CD4-positive, alpha-beta T cell (primary cell): ENCODE data around the gene MKKS. TPM values are rescaled to one million over a fixed set of nuclear protein-coding genes. Genes with fewer than 3 reads are reported as not detected.

Source experiments
- ATAC-seq: fragments of 200-7000 bp; cut with Tn5 transposase; one replicate; pipeline ENCODE4 v1.10.0; 2022; ENCODE audit warnings: mild to moderate bottlenecking; ENCODE audit not compliant: poor library complexity
- CTCF ChIA-PET: fragments of 350-600 bp; sonication (Branson Sonifier 250); formaldehyde crosslinking; loops from one replicate; lab custom pipeline; 2021; ENCODE audit warnings: antibody characterized with exemption, inconsistent platforms; lab: Charles Lee
- POLR2A ChIA-PET: fragments of 350-600 bp; sonication (Branson Sonifier 250); formaldehyde crosslinking; loops from one replicate; lab custom pipeline; 2021; ENCODE audit warnings: antibody characterized with exemption, inconsistent platforms; lab: Charles Lee
- DNase-seq, 14 experiments: peaks; one replicate each; pipeline ENCODE4 v3.0.0-alpha.2; 2013 to 2020; ENCODE audit warnings: mixed read lengths in 2 of 14
- H3K27ac ChIP-seq, 2 donors: one replicate each; pipeline versions ENCODE4 v1.5.1 to v1.7.0; 2013; ENCODE audit warnings: low read length in 2 of 2, low read depth in 1 of 2, mild to moderate bottlenecking in 1 of 2
- H3K27me3 ChIP-seq, 2 experiments: 1 replicate in 1 of 2; 2 replicates in 1 of 2; pipeline versions ENCODE4 v1.6.1 to v1.7.0; 2013; ENCODE audit warnings: low read length in 2 of 2, control low read depth in 1 of 2, mild to moderate bottlenecking in 1 of 2, moderate library complexity in 1 of 2; ENCODE audit not compliant: insufficient read depth in 2 of 2, control insufficient read depth in 1 of 2
- H3K36me3 ChIP-seq: one replicate; pipeline ENCODE4 v1.6.1; 2013; ENCODE audit warnings: low read length, control low read depth; ENCODE audit not compliant: insufficient read depth
- H3K4me1 ChIP-seq: one replicate; pipeline ENCODE4 v1.6.1; 2013; ENCODE audit warnings: low read length, control low read depth; ENCODE audit not compliant: insufficient read depth
- H3K4me3 ChIP-seq: one replicate; pipeline ENCODE4 v1.5.1; 2013; ENCODE audit warnings: mild to moderate bottlenecking, low read length, moderate library complexity
- H3K9me3 ChIP-seq, 2 experiments: 1 replicate in 1 of 2; 2 replicates in 1 of 2; pipeline versions ENCODE4 v1.6.1 to v1.7.0; 2013; ENCODE audit warnings: low read length in 2 of 2, mild to moderate bottlenecking in 2 of 2, control low read depth in 1 of 2, moderate library complexity in 1 of 2; ENCODE audit not compliant: control insufficient read depth in 1 of 2, insufficient read depth in 1 of 2
- H3K27ac Mint-ChIP-seq: one replicate; pipeline ENCODE4 v1.8.0; 2020; ENCODE audit warnings: mixed read lengths
- H3K27me3 Mint-ChIP-seq: one replicate; pipeline ENCODE4 v1.8.0; 2021; ENCODE audit warnings: mixed read lengths
- H3K36me3 Mint-ChIP-seq: one replicate; pipeline ENCODE4 v1.8.0; 2021; ENCODE audit warnings: low read depth, mixed read lengths
- H3K4me1 Mint-ChIP-seq: one replicate; pipeline ENCODE4 v1.8.0; 2021; ENCODE audit warnings: low read depth, mixed read lengths
- H3K4me3 Mint-ChIP-seq: one replicate; pipeline ENCODE4 v1.8.0; 2020; ENCODE audit warnings: mild to moderate bottlenecking, mixed read lengths
- H3K9me3 Mint-ChIP-seq: one replicate; pipeline ENCODE4 v1.8.0; 2020; ENCODE audit warnings: mixed read lengths
- CTCF ChIP-seq: fragments of 200-600 bp; IDR thresholded peaks from one replicate; pipeline ENCODE4 v1.8.0; 2022; ENCODE audit warnings: antibody characterized with exemption, mild to moderate bottlenecking
- intact Hi-C, 2 experiments: fragments of 100-400 bp; cut with DNase I in 1 of 2; cut with micrococcal nuclease in 1 of 2; formaldehyde crosslinking; loops; one replicate each; pipeline versions ENCODE4 v1.15.1 to v1.9.0; 2023 to 2025; cut with DNase I, micrococcal nuclease
- total RNA-seq, 174 experiments: library from RNA in 2 of 174; stranded (reverse) in 2 of 174; gene quantifications; one replicate each; pipeline ENCODE4 v1.2.3 and lab custom pipeline; 2021 to 2026

The MKKS gene
- total RNA-seq, 2 experiments from 2014 or later: 0.66 to 0.78 TPM

DNA sequence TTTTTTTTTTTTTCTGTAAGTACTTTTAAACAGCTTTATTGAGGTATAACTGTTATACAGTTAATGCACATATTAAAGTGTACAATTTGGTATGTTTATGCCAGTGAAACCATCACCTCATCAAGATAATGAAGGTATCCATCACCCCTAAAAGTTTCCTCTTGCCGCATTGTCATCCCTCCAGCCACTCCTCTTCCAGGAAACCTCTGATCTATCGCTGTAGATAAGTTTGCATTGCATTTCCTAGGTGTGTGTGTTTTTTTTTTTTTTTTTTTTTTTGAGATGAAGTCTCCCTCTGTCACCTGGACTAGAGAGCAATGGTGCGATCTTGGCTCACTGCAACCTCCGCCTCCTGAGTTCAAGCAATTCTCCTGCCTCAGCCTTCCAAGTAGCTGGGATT lies 4.2 kb upstream of the MKKS start:
- H3K27ac ChIP-seq: no peak overlapping the region
- intact Hi-C loops: loop anchor here (5.0 to 10.0 kb wide), 2 partner anchors 64 to 67 kb away; no protein-coding TSS in a partner anchor
- DNase-seq (no peak), ATAC-seq (no peak)
- Mint-ChIP-seq H3K27ac (no peak overlapping the region), H3K4me3 (no peak overlapping the region), H3K4me1 (peaks cover 45% of the 10 kb centered on the region), H3K36me3 (peaks cover 21% of the 10 kb centered on the region), H3K9me3 (no peaks in the 10 kb centered on the region), H3K27me3 (no peaks in the 10 kb centered on the region)
- peaks cover 18% of the 10 kb centered on the region for H3K4me1 ChIP-seq
- ChIA-PET CTCF (no interaction called here), POLR2A (no interaction called here)
- no peaks in the 10 kb centered on the region for H3K9me3 ChIP-seq
- no peaks in the 10 kb centered on the region for H3K36me3 ChIP-seq
- no peak overlapping the region for H3K4me3 ChIP-seq
- no peak for TF ChIP-seq CTCF
- H3K27me3 ChIP-seq: no peaks in the 10 kb centered on the region

GRCh38 chr20:10436053-10436699 lies 2.2 kb upstream of the MKKS start:
- H3K9me3 Mint-ChIP-seq: no peaks in the 10 kb centered on the region
- CTCF ChIA-PET: interaction anchor here (0.8 kb wide), 1 partner anchor 15 kb away, joined by 3 read pairs; no protein-coding TSS in a partner anchor
- no peaks in the 10 kb centered on the region for H3K9me3 ChIP-seq
- DNase-seq (no peak), ATAC-seq (no peak)
- no peak for TF ChIP-seq CTCF
- POLR2A ChIA-PET: interaction anchor here (0.6 to 3.4 kb wide), 2 partner anchors 17 to 58 kb away, joined by 4 to 22 read pairs; no protein-coding TSS in a partner anchor
- intact Hi-C loops: loop anchor here (5.0 to 10.0 kb wide), 2 partner anchors 66 to 69 kb away; no protein-coding TSS in a partner anchor
- peaks cover 23% of the 10 kb centered on the region for H3K4me1 ChIP-seq
- H3K27ac ChIP-seq: no peak overlapping the region
- H3K27me3 Mint-ChIP-seq: no peaks in the 10 kb centered on the region
- no peak overlapping the region for H3K4me3 ChIP-seq
- H3K36me3 Mint-ChIP-seq: peaks cover 21% of the 10 kb centered on the region
- H3K27me3 ChIP-seq: no peaks in the 10 kb centered on the region
- H3K4me3 Mint-ChIP-seq: peak overlapping the region; percentile 94
- peak overlapping the region; percentile 97 for H3K27ac Mint-ChIP-seq
- H3K4me1 Mint-ChIP-seq: peaks cover 57% of the 10 kb centered on the region
- no peaks in the 10 kb centered on the region for H3K36me3 ChIP-seq

DNA sequence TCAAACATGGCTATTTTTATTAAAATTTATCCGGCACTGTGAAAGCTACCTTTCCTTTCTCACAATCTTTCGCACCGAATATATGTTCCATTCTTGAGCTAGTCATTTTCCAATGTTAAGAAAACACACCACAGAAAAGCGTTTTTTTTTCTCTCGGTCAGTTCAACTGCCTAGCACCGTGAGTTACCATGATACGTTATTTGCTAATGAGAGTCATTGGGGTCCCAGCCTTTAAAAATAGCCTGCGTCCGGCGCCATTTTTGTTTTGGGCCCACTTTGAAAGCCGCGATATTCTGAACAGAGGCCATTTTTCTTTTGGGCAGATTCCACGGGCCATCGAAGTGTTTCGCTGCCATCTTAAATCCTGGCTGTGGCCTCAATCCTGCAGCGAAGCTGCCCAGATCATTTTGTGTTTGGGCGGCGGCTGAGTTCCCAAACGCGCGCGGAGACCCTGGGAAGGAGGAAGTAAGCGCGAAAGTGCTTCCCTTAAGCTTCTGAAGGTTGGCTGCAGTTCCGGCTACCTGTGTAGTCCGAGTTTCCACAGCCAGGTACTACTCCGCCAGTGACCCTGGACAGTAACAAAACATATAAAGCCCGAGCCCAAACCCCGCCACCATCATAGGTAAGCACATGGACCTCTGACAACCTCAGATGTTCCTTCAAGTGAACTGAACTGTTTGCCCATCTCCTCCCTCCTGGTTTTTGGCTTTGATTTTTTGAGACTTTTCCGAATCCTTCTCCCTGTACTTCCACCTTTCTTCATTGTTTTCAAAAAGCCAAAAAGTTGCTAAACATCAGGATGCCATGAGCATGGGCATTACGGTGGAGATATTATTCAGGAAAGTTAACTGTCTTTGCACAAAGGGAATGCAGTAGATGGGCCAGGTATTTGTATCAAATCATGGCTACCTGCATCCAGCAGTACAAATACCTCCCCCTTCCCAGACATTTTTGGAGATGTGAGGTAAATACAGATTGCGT lies 1.1 kb upstream of the MKKS start, which contains the start of gene SLX4IP:
TSS of gene SLX4IP (plus strand) at position 474 of the 981 bp plus-strand sequence. CDS start 22,900 bp downstream, outside the sequence.
- Mint-ChIP-seq H3K4me3 (peak within 1 kb of the TSS; percentile 94), H3K4me1 (peaks cover 68% of the 10 kb centered on the region), H3K9me3 (no peaks in the 10 kb centered on the region), H3K27me3 (no peaks in the 10 kb centered on the region), H3K27ac (peak within 1 kb of the TSS; percentile 97), H3K36me3 (peaks cover 21% of the 10 kb centered on the region)
- H3K4me1 ChIP-seq: peaks cover 23% of the 10 kb centered on the region
- no peaks in the 10 kb centered on the region for H3K9me3 ChIP-seq
- H3K27me3 ChIP-seq: no peaks in the 10 kb centered on the region
- ATAC-seq (peak; percentile 64), DNase-seq (peak; percentile 68 to 94 (median 77))
- peak within 1 kb of the TSS; percentile 69 for H3K4me3 ChIP-seq
- TF ChIP-seq CTCF: no peak
- intact Hi-C loops: loop anchor here (1.0 to 10.0 kb wide), 5 partner anchors 12 to 1462 kb away; partner anchors contain the start of gene ANKEF1 (in 1 of the 2)
- ChIA-PET POLR2A (interaction anchor here (0.6 to 3.4 kb wide), 14 partner anchors 10 to 401 kb away, joined by 3 to 22 read pairs (median 4); partner anchors contain the start of gene ANKEF1), CTCF (interaction anchor here (0.8 to 1.7 kb wide), 5 partner anchors 10 to 457 kb away, joined by 3 to 6 read pairs (median 4); partner anchors contain the start of gene ANKEF1)
- no peaks in the 10 kb centered on the region for H3K36me3 ChIP-seq
- peak within 1 kb of the TSS; percentile 76 to 87 for H3K27ac ChIP-seq
